Stimulated activated CD4-positive, alpha-beta T cell treated with anti-CD3 and anti-CD28 coated beads, Interleukin-2, amount 100 ng/mL, for 24 hours (primary cell): ENCODE measurements around the gene SCO2.

ENCODE experiments used
- DNase-seq, 2 donors: peaks; one replicate each; pipeline ENCODE4 v3.0.0-alpha.2; 2020

The SCO2 gene

GRCh38 chr22:50517495-50518260 is 7.7 kb downstream of the SCO2 start:
- no peak for DNase-seq

GRCh38 chr22:50516891-50517290 is 8.5 kb downstream of the SCO2 start:
- DNase-seq = no peak

GRCh38 chr22:50516068-50516467 is 9.3 kb downstream of the SCO2 start:
- DNase-seq = no peak

- no peak for DNase-seq
Measured at GRCh38 chr22:50513175-50513574, 12.2 kb downstream of the SCO2 start.

GRCh38 chr22:50508897-50509296 is 16.5 kb downstream of the SCO2 start:
- DNase-seq = no peak

- peak; percentile 98 for DNase-seq
Measured at GRCh38 chr22:50507991-50508884, 17.2 kb downstream of the SCO2 start, which contains the start of gene NCAPH2. Gene NCAPH2 (plus strand): TSS chr22:50508224. CDS start chr22:50508338, 114 bp downstream.

GRCh38 chr22:50507421-50507990 is 17.9 kb downstream of the SCO2 start, which contains the start of gene LMF2:
Gene LMF2 (minus strand): TSS chr22:50507702. CDS start chr22:50507675, 27 bp downstream.
- peak; percentile 93 to 96 for DNase-seq

- no peak for DNase-seq
Measured at GRCh38 chr22:50506611-50507420, 18.6 kb downstream of the SCO2 start.

GRCh38 chr22:50505776-50506610 is 19.4 kb downstream of the SCO2 start:
- no peak for DNase-seq

- DNase-seq = no peak
Measured at GRCh38 chr22:50505276-50505775, 20.1 kb downstream of the SCO2 start.

GRCh38 chr22:50504369-50505211 is 20.8 kb downstream of the SCO2 start:
- DNase-seq = no peak

- peak in 1 of 2 donors; percentile 31 for DNase-seq
Measured at GRCh38 chr22:50503475-50504145, 21.8 kb downstream of the SCO2 start.

GRCh38 chr22:50502628-50503474 is 22.5 kb downstream of the SCO2 start:
- DNase-seq = no peak

- no peak for DNase-seq
Measured at GRCh38 chr22:50502096-50502495, 23.3 kb downstream of the SCO2 start.

- DNase-seq = no peak
Measured at GRCh38 chr22:50500452-50500851, 24.9 kb downstream of the SCO2 start.

- DNase-seq = peak; percentile 69 to 73
Measured at GRCh38 chr22:50498322-50498890, 27.0 kb downstream of the SCO2 start.

GRCh38 chr22:50497093-50497492 is 28.3 kb downstream of the SCO2 start:
- no peak for DNase-seq
